Neural crest cell (in vitro differentiated cells): Measurements from ENCODE around the gene GABRG2. TPM values are rescaled to one million over a fixed set of nuclear protein-coding genes. Genes with fewer than 3 reads are reported as not detected.
"Not testable (repeated sequence)": the region's sequence is repeated elsewhere in the genome, so short reads cannot be mapped to it uniquely, and the experiment has no call there.

ENCODE experiments used
- DNase-seq: peaks from one replicate; pipeline ENCODE4 v3.0.0; 2021; ENCODE audit warnings: low read depth, mixed read lengths, low spot score
- H3K27ac Mint-ChIP-seq: one replicate; pipeline ENCODE4 v1.8.0; 2021; ENCODE audit warnings: mild to moderate bottlenecking, mixed read lengths; ENCODE audit not compliant: unreplicated experiment
- H3K27me3 Mint-ChIP-seq: 2 replicates; pipeline ENCODE4 v1.8.0; 2021; ENCODE audit warnings: low read depth, mild to moderate bottlenecking, mixed read lengths
- H3K36me3 Mint-ChIP-seq: 2 replicates; pipeline ENCODE4 v1.8.0; 2021; ENCODE audit warnings: low read depth, mild to moderate bottlenecking, mixed read lengths
- H3K4me1 Mint-ChIP-seq: 2 replicates; pipeline ENCODE4 v1.8.0; 2021; ENCODE audit warnings: mixed read lengths
- H3K4me3 Mint-ChIP-seq: one replicate; pipeline ENCODE4 v1.8.0; 2021; ENCODE audit warnings: mild to moderate bottlenecking, mixed read lengths
- H3K9me3 Mint-ChIP-seq: 2 replicates; pipeline ENCODE4 v1.8.0; 2021; ENCODE audit warnings: mixed read lengths
- total RNA-seq: library from RNA; stranded (reverse); gene quantifications from 2 replicates; pipeline ENCODE4 v1.2.1, GENCODE V29; 2021
- TF ChIP-seq, protein P1 (sequence below): fragments of 200-600 bp; sonication (generic); conservative IDR thresholded peaks from 2 replicates; pipeline ENCODE4 v1.5.0; 2021; ENCODE audit warnings: antibody characterized with exemption, mild to moderate bottlenecking

GABRG2 gene
- total RNA-seq, 1 donor from 2014 or later: 0.26 TPM

DNA sequence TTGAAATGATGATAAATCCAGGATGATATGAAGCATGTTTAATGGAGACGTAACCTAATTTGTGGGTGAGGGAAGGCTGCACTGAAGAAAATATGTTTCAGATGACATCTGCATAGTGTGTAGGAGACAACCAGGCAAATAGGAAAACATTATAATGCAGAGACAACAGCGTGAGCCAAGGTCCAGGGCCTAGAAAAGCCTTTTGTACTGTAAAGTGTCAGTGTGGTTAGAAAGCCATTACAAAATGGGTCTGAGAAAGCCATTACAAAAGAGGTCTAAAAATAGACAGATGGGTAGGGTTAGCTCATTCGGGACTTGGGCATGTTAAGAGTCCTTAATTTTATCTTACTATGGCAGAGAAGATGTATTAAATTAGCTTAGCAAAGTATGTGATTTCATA, 14.9 kb upstream of the GABRG2 start:
- TF ChIP-seq, protein P1, sequence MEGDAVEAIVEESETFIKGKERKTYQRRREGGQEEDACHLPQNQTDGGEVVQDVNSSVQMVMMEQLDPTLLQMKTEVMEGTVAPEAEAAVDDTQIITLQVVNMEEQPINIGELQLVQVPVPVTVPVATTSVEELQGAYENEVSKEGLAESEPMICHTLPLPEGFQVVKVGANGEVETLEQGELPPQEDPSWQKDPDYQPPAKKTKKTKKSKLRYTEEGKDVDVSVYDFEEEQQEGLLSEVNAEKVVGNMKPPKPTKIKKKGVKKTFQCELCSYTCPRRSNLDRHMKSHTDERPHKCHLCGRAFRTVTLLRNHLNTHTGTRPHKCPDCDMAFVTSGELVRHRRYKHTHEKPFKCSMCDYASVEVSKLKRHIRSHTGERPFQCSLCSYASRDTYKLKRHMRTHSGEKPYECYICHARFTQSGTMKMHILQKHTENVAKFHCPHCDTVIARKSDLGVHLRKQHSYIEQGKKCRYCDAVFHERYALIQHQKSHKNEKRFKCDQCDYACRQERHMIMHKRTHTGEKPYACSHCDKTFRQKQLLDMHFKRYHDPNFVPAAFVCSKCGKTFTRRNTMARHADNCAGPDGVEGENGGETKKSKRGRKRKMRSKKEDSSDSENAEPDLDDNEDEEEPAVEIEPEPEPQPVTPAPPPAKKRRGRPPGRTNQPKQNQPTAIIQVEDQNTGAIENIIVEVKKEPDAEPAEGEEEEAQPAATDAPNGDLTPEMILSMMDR: no peak
- no peaks in the 10 kb centered on the region for H3K4me1 Mint-ChIP-seq
- H3K9me3 Mint-ChIP-seq: peaks cover 2% of the 10 kb centered on the region
- no peak overlapping the region for H3K27ac Mint-ChIP-seq
- no peaks in the 10 kb centered on the region for H3K36me3 Mint-ChIP-seq
- H3K27me3 Mint-ChIP-seq: no peaks in the 10 kb centered on the region
- DNase-seq: no peak
- H3K4me3 Mint-ChIP-seq: no peak overlapping the region

DNA sequence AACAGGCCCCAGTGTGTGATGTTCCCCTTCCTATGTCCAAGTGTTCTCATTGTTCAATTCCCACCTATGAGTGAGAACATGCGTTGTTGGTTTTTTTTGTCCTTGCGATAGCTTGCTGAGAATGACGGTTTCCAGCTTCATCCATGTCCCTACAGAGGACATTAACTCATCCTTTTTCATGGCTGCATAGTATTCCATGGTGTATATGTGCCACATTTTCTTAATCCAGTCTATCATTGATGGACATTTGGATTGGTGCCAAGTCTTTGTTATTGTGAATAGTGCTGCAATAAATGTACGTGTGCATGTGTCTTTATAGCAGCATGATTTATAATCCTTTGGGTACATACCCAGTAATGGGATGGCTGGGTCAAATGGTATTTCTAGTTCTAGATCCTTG, 12.5 kb upstream of the GABRG2 start:
- not testable (repeated sequence) for H3K4me1 Mint-ChIP-seq, DNase-seq, H3K9me3 Mint-ChIP-seq, H3K27me3 Mint-ChIP-seq, H3K4me3 Mint-ChIP-seq, H3K27ac Mint-ChIP-seq, H3K36me3 Mint-ChIP-seq

DNA sequence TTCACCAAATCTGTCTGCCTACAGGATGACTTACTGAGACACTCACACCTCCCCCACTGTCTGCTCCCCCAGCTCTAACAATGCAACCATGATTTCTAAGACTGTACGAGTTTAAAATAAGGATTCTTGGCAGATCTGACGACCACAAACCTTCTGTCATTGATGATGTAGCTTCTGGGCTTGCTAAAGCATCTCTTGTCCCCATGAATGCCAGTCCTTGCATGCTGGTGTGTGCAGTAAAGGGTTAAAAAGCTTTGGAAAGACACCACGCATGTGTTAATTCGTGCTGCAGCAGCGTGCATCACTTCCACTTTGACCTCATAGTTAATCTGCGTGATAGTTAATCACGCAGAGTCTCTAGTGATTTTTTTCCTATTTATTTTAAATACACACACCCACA, 411 bp upstream of the GABRG2 start:
- no peak for DNase-seq
- H3K4me3 Mint-ChIP-seq: peak overlapping the region; percentile 54
- TF ChIP-seq, protein P1: no peak
- no peak overlapping the region for H3K27ac Mint-ChIP-seq
- H3K36me3 Mint-ChIP-seq: no peaks in the 10 kb centered on the region
- H3K27me3 Mint-ChIP-seq: peaks cover 54% of the 10 kb centered on the region
- no peaks in the 10 kb centered on the region for H3K9me3 Mint-ChIP-seq
- H3K4me1 Mint-ChIP-seq: peaks cover 11% of the 10 kb centered on the region

DNA sequence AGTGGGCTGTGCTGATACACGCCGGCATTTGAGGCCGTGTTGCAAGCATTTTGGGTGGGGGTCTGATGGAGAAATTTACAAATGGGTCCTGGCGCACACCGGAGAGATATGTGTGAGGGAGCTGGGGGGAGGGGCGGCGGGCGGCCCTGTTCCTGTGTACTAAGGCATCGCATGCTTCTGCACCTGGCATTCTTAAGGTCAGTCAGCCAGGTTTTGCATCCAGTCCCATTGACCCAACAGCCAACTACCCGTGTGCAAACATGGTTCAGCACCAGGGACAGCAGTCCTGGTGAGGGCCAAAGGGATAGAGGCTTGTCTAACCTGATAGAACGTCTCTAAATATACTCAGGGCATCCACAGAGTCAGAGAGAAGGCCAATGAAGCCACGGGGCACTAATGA, 839 bp downstream of the GABRG2 start:
- H3K27ac Mint-ChIP-seq: no peak overlapping the region
- peak overlapping the region; percentile 65 for H3K4me3 Mint-ChIP-seq
- H3K9me3 Mint-ChIP-seq: no peaks in the 10 kb centered on the region
- TF ChIP-seq, protein P1: no peak
- H3K27me3 Mint-ChIP-seq: peaks cover 61% of the 10 kb centered on the region
- peaks cover 11% of the 10 kb centered on the region for H3K4me1 Mint-ChIP-seq
- H3K36me3 Mint-ChIP-seq: no peaks in the 10 kb centered on the region
- peak; percentile 68 for DNase-seq

DNA sequence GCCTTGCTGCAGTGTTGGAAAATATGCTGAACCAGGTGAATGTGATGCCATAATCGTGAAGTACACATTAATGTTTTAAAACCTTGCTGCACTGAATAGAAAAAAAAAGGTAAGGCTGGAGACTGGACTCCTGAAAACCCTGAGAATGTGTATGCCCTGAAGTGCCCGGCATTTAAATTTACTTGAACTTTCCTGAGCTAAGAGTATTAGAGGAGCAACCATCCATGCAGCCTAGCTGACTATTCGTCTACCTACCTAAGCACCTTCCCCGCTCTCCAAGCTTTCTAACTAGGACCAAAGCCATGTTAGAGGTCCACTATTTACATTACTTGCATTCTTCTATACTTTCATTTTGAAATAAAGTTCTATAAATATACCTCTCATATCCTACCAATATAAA, 1.4 kb downstream of the GABRG2 start:
- Mint-ChIP-seq H3K27ac (no peak overlapping the region), H3K27me3 (peaks cover 61% of the 10 kb centered on the region), H3K9me3 (no peaks in the 10 kb centered on the region), H3K4me1 (peaks cover 11% of the 10 kb centered on the region), H3K4me3 (no peak overlapping the region), H3K36me3 (no peaks in the 10 kb centered on the region)
- TF ChIP-seq, protein P1: no peak
- no peak for DNase-seq

DNA sequence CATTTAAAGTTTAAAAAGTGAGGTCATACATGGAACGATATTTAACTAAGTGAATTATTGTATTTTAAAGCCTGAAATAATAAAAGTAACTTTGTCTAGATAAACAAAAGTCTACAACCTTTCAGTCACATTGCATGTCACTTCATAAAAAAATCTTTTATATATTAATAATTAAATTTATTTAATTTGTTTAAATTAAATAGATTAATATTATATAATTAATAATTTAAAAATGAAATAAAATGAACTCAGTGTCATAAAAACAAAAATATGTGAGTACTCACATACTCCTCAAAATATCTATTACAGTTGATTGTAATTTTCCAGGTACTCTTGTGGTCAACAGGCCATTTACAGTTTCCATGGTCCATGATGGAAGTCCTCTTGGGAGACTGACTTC, 11.2 kb downstream of the GABRG2 start:
- Mint-ChIP-seq H3K27me3 (peaks cover 14% of the 10 kb centered on the region), H3K9me3 (no peaks in the 10 kb centered on the region), H3K4me3 (no peak overlapping the region), H3K27ac (no peak overlapping the region), H3K36me3 (no peaks in the 10 kb centered on the region), H3K4me1 (no peaks in the 10 kb centered on the region)
- TF ChIP-seq, protein P1: no peak
- DNase-seq: no peak
